SW480 (cell line): ENCODE measurements around the gene POLR2C.
"Not testable (repeated sequence)": the region's sequence is repeated elsewhere in the genome, so short reads cannot be mapped to it uniquely, and the experiment has no call there.

Experiments used
- DNase-seq: peaks from one replicate; pipeline ENCODE4 v3.0.0-alpha.2; 2016; ENCODE audit warnings: low spot score

POLR2C gene

GRCh38 chr16:57462209-57462977, at the start of gene POLR2C:
TSS of gene POLR2C (plus strand) at chr16:57462679. CDS start at chr16:57462725, 46 bp downstream.
- DNase-seq = peak; percentile 72

GRCh38 chr16:57413301-57413730, 49.2 kb upstream of the POLR2C start:
- DNase-seq = no peak

- no peak for DNase-seq
These were observed 48.7 kb upstream of the POLR2C start for GRCh38 chr16:57413733-57414132.

GRCh38 chr16:57416084-57416483, 46.4 kb upstream of the POLR2C start:
- DNase-seq = no peak

- no peak for DNase-seq
These were observed 43.0 kb upstream of the POLR2C start for GRCh38 chr16:57419506-57419905.

GRCh38 chr16:57422026-57422944, 40.2 kb upstream of the POLR2C start:
- peak; percentile 56 for DNase-seq

- no peak for DNase-seq
These were observed 39.3 kb upstream of the POLR2C start for GRCh38 chr16:57423152-57423551.

GRCh38 chr16:57424583-57424982, 37.9 kb upstream of the POLR2C start:
- DNase-seq = no peak

- DNase-seq = no peak
These were observed 36.1 kb upstream of the POLR2C start for GRCh38 chr16:57426356-57426755.

GRCh38 chr16:57427307-57427706, 35.2 kb upstream of the POLR2C start:
- DNase-seq = no peak

- DNase-seq = no peak
These were observed 34.7 kb upstream of the POLR2C start for GRCh38 chr16:57427824-57428223.

- no peak for DNase-seq
These were observed 31.5 kb upstream of the POLR2C start for GRCh38 chr16:57430955-57431354.

GRCh38 chr16:57432505-57432904, 30.0 kb upstream of the POLR2C start:
- DNase-seq = no peak

GRCh38 chr16:57432989-57433388, 29.5 kb upstream of the POLR2C start:
- DNase-seq = no peak

GRCh38 chr16:57434003-57434402, 28.5 kb upstream of the POLR2C start:
- DNase-seq = no peak

GRCh38 chr16:57435838-57436237, 26.6 kb upstream of the POLR2C start:
- no peak for DNase-seq

- not testable (repeated sequence) for DNase-seq
These were observed 22.5 kb upstream of the POLR2C start for GRCh38 chr16:57439947-57440346.

GRCh38 chr16:57440551-57440950, 21.9 kb upstream of the POLR2C start:
- DNase-seq = not testable (repeated sequence)

GRCh38 chr16:57444711-57445110, 17.8 kb upstream of the POLR2C start:
- no peak for DNase-seq

GRCh38 chr16:57445510-57445909, 17.0 kb upstream of the POLR2C start:
- no peak for DNase-seq

- peak; percentile 63 for DNase-seq
These were observed 15.8 kb upstream of the POLR2C start for GRCh38 chr16:57446531-57447185.

GRCh38 chr16:57447186-57447962, 15.1 kb upstream of the POLR2C start, which contains the start of the genes CIAPIN1 and COQ9:
TSS of gene CIAPIN1 (minus strand) at chr16:57447385. CDS start at chr16:57440928, 6,457 bp downstream.
TSS of gene COQ9 (plus strand) at chr16:57447479. CDS start at chr16:57447506, 27 bp downstream.
- peak; percentile 87 for DNase-seq
